Measurements from ENCODE around the gene WDR59.
"Not testable (repeated sequence)": the region's sequence is repeated elsewhere in the genome, so short reads cannot be mapped to it uniquely, and the experiment has no call there.

The WDR59 gene

DNA sequence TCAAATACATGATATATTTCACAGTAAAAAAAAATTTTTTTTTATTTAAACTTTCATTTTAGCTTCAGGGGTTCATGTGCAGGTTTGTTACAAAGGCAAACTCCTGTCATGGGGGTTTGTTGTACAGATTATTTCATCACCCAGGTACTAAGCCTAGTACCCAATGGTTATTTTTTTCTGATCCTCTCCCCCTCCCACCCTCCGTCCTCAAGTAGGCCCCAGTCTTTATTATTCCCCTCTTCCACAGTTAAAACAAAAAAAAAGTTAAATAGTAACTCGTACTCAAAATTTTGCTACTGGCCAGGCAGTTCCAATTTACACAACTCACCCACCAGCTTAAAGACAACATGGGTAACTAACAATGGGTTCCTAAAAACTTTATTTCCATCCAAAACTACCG, 63.9 kb downstream of the WDR59 start:
- no peaks in the 10 kb centered on the region for H3K9me2 ChIP-seq (replicated peaks; ENCODE audit: low read depth, low read length)
- no peaks in the 10 kb centered on the region for H3K79me2 ChIP-seq (ENCODE audit: insufficient read depth, low read length)
- H3K4me2 ChIP-seq (ENCODE audit: low read depth, low read length, poor library complexity, severe bottlenecking) = no peak overlapping the region
- no peaks in the 10 kb centered on the region for H3F3A ChIP-seq (ENCODE audit: low read depth)
- H3K4me3 ChIP-seq (ENCODE audit: low read length, poor library complexity, severe bottlenecking) = no peak overlapping the region
- no peaks in the 10 kb centered on the region for H4K20me1 ChIP-seq (ENCODE audit: insufficient read depth, low read length, poor library complexity, severe bottlenecking)
- no peak overlapping the region for H3K9ac ChIP-seq (ENCODE audit: low read depth, low read length, poor library complexity, severe bottlenecking)
- no peaks in the 10 kb centered on the region for H3K9me3 ChIP-seq (ENCODE audit: insufficient read depth, low read depth, low read length)
- no peaks in the 10 kb centered on the region for H3K27me3 ChIP-seq (ENCODE audit: insufficient read depth, low read length, poor library complexity, severe bottlenecking)
- peaks cover 35% of the 10 kb centered on the region; the same call in 1 of the 2 replicates for H3K36me3 ChIP-seq (ENCODE audit: insufficient read depth, low read length)
- no peak overlapping the region for H2AFZ ChIP-seq (ENCODE audit: low read length)
- no peak for TF ChIP-seq EZH2phosphoT487 (IDR thresholded peaks at IDR 0.05; ENCODE audit: borderline replicate concordance)
- TF ChIP-seq, protein P1, sequence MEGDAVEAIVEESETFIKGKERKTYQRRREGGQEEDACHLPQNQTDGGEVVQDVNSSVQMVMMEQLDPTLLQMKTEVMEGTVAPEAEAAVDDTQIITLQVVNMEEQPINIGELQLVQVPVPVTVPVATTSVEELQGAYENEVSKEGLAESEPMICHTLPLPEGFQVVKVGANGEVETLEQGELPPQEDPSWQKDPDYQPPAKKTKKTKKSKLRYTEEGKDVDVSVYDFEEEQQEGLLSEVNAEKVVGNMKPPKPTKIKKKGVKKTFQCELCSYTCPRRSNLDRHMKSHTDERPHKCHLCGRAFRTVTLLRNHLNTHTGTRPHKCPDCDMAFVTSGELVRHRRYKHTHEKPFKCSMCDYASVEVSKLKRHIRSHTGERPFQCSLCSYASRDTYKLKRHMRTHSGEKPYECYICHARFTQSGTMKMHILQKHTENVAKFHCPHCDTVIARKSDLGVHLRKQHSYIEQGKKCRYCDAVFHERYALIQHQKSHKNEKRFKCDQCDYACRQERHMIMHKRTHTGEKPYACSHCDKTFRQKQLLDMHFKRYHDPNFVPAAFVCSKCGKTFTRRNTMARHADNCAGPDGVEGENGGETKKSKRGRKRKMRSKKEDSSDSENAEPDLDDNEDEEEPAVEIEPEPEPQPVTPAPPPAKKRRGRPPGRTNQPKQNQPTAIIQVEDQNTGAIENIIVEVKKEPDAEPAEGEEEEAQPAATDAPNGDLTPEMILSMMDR (conservative IDR thresholded peaks at IDR 0.05; ENCODE audit: low read length) = no peak
- no peaks in the 10 kb centered on the region for H3K4me1 ChIP-seq (ENCODE audit: insufficient read depth, low read length, poor library complexity, severe bottlenecking)

DNA sequence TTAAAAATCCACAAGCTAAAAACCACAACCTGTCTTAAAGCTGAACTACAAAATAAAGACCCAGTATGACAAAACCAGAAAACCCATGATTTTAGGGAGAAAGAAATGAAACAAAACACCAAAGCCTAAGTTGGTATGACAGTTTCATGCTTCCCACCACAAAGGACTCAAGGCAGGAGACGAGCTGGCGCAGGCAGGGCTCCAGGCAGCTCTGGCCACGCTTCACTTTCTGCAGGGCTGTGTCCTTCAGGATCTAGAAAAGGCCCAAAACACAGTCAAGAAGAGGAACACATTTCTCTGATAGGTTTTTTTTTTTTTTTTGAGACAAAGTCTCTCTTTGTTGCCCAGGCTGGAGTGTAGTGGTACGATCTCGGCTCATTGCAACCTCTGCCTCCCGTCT, 75.3 kb downstream of the WDR59 start:
- Histone ChIP-seq H3K9me3 (ENCODE audit: insufficient read depth, low read depth, low read length) (peaks cover 9% of the 10 kb centered on the region; the same call in 1 of the 2 replicates), H2AFZ (ENCODE audit: low read length) (no peak overlapping the region), H3K27me3 (ENCODE audit: insufficient read depth, low read length, poor library complexity, severe bottlenecking) (no peaks in the 10 kb centered on the region), H3K9ac (ENCODE audit: low read depth, low read length, poor library complexity, severe bottlenecking) (no peak overlapping the region), H3K9me2 (replicated peaks; ENCODE audit: low read depth, low read length) (no peaks in the 10 kb centered on the region), H4K20me1 (ENCODE audit: insufficient read depth, low read length, poor library complexity, severe bottlenecking) (no peaks in the 10 kb centered on the region), H3K36me3 (ENCODE audit: insufficient read depth, low read length) (peaks cover 42% of the 10 kb centered on the region), H3F3A (ENCODE audit: low read depth) (no peaks in the 10 kb centered on the region), H3K79me2 (ENCODE audit: insufficient read depth, low read length) (no peaks in the 10 kb centered on the region), H3K4me1 (ENCODE audit: insufficient read depth, low read length, poor library complexity, severe bottlenecking) (no peaks in the 10 kb centered on the region), H3K4me2 (ENCODE audit: low read depth, low read length, poor library complexity, severe bottlenecking) (no peak overlapping the region), H3K4me3 (ENCODE audit: low read length, poor library complexity, severe bottlenecking) (no peak overlapping the region)
- no peak for TF ChIP-seq EZH2phosphoT487 (IDR thresholded peaks at IDR 0.05; ENCODE audit: borderline replicate concordance)
- TF ChIP-seq, protein P1 (conservative IDR thresholded peaks at IDR 0.05; ENCODE audit: low read length) = no peak

DNA sequence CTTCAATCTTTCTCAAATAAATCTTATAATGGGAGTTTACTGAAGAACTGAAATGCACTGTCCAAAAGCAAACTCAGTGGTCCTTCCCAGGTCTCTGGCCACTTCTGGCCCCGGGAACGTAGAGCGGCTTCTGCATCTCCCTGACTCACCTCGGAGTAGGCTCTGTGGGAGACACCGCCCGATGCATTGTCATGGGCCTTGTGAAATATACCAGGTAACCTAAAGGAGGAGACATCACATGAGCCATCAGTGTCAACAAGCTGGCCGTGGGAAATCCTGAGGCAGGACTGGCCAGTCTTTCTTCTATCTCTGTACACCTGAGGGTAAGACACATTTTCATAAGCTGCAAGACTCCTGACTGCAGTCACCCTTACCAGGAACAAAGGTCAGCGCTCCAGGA, 76.2 kb downstream of the WDR59 start:
- not testable (repeated sequence) for H3K9me2 ChIP-seq (replicated peaks; ENCODE audit: low read depth, low read length); H2AFZ ChIP-seq (ENCODE audit: low read length); H3K27me3 ChIP-seq (ENCODE audit: insufficient read depth, low read length, poor library complexity, severe bottlenecking); H3K4me2 ChIP-seq (ENCODE audit: low read depth, low read length, poor library complexity, severe bottlenecking); H3K9me3 ChIP-seq (ENCODE audit: insufficient read depth, low read depth, low read length); H4K20me1 ChIP-seq (ENCODE audit: insufficient read depth, low read length, poor library complexity, severe bottlenecking); H3K9ac ChIP-seq (ENCODE audit: low read depth, low read length, poor library complexity, severe bottlenecking); H3K4me1 ChIP-seq (ENCODE audit: insufficient read depth, low read length, poor library complexity, severe bottlenecking); H3F3A ChIP-seq (ENCODE audit: low read depth); H3K4me3 ChIP-seq (ENCODE audit: low read length, poor library complexity, severe bottlenecking); H3K79me2 ChIP-seq (ENCODE audit: insufficient read depth, low read length)
- H3K36me3 ChIP-seq (ENCODE audit: insufficient read depth, low read length) = peaks cover 34% of the 10 kb centered on the region

DNA sequence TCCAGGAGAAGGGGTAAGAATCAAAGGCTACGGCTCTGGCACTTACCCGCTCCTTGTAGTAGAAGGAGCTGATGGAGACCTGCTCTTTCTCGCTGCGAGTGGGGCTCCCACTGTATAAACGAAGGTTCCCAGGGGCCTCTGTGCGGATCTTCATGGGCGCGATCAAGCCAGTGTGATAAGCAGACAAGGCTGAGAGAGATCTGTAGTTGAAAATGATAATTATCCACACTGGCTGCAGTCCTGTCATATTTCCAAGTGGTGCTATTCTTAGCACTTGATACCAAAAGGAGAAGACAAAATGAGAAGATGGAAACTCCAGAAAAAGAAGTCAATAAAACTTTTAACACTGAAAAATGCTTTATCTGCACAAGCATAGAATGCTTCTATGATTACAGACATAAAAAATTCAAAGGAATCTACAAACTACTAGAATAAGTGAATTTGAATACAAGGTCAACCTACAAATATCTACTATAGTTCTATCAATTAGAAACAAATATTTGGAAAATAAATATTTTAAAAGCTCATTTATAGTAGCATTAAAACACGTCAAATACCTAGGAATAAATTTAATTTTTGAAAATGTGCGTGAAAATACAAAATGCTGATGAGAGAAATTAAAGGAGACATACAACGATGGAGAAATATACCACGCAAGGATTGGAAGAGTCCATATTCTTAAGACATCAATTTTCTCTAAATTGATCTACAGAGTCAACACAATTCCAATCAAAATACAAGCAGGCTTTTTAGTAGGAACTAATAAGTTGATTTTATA, 80.8 kb downstream of the WDR59 start:
- Histone ChIP-seq H4K20me1 (ENCODE audit: insufficient read depth, low read length, poor library complexity, severe bottlenecking) (no peaks in the 10 kb centered on the region), H3K36me3 (ENCODE audit: insufficient read depth, low read length) (peaks cover 26% of the 10 kb centered on the region; the same call in 1 of the 2 replicates), H3K4me3 (ENCODE audit: low read length, poor library complexity, severe bottlenecking) (no peak overlapping the region), H3F3A (ENCODE audit: low read depth) (no peaks in the 10 kb centered on the region), H3K27me3 (ENCODE audit: insufficient read depth, low read length, poor library complexity, severe bottlenecking) (no peaks in the 10 kb centered on the region), H3K79me2 (ENCODE audit: insufficient read depth, low read length) (no peaks in the 10 kb centered on the region), H2AFZ (ENCODE audit: low read length) (no peak overlapping the region), H3K4me1 (ENCODE audit: insufficient read depth, low read length, poor library complexity, severe bottlenecking) (no peaks in the 10 kb centered on the region), H3K9ac (ENCODE audit: low read depth, low read length, poor library complexity, severe bottlenecking) (no peak overlapping the region), H3K9me2 (replicated peaks; ENCODE audit: low read depth, low read length) (no peaks in the 10 kb centered on the region), H3K4me2 (ENCODE audit: low read depth, low read length, poor library complexity, severe bottlenecking) (no peak overlapping the region), H3K9me3 (ENCODE audit: insufficient read depth, low read depth, low read length) (no peaks in the 10 kb centered on the region)
- TF ChIP-seq EZH2phosphoT487 (IDR thresholded peaks at IDR 0.05; ENCODE audit: borderline replicate concordance) = no peak
- TF ChIP-seq, protein P1 (conservative IDR thresholded peaks at IDR 0.05; ENCODE audit: low read length) = no peak

Data from Loucy (cell line).